Measurements from ENCODE around the gene PIK3AP1.

Gene PIK3AP1

GRCh38 chr10:96695975-96696634 is 24.2 kb downstream of the PIK3AP1 start:
- H3K9ac ChIP-seq (ENCODE audit: low read depth, low read length): no peak overlapping the region
- H3K36me3 ChIP-seq (ENCODE audit: control insufficient read depth, insufficient read depth, low read length): no peaks in the 10 kb centered on the region
- no peak overlapping the region for H3K4me3 ChIP-seq (ENCODE audit: low read depth, low read length)
- no peaks in the 10 kb centered on the region for H3K9me3 ChIP-seq (ENCODE audit: control insufficient read depth, insufficient read depth, low read length)
- H3K27me3 ChIP-seq (ENCODE audit: control insufficient read depth, insufficient read depth, low read length): no peaks in the 10 kb centered on the region
- H3K27ac ChIP-seq (ENCODE audit: low read depth, low read length): no peak overlapping the region
- peaks cover 5% of the 10 kb centered on the region for H3K4me1 ChIP-seq (ENCODE audit: control insufficient read depth, insufficient read depth, low read length)

GRCh38 chr10:96695366-96695765 is 24.9 kb downstream of the PIK3AP1 start:
- Histone ChIP-seq H3K9me3 (ENCODE audit: control insufficient read depth, insufficient read depth, low read length) (no peaks in the 10 kb centered on the region), H3K4me1 (ENCODE audit: control insufficient read depth, insufficient read depth, low read length) (peaks cover 10% of the 10 kb centered on the region), H3K4me3 (ENCODE audit: low read depth, low read length) (no peak overlapping the region), H3K27ac (ENCODE audit: low read depth, low read length) (no peak overlapping the region), H3K27me3 (ENCODE audit: control insufficient read depth, insufficient read depth, low read length) (no peaks in the 10 kb centered on the region), H3K36me3 (ENCODE audit: control insufficient read depth, insufficient read depth, low read length) (no peaks in the 10 kb centered on the region), H3K9ac (ENCODE audit: low read depth, low read length) (no peak overlapping the region)

GRCh38 chr10:96693431-96693830 is 26.9 kb downstream of the PIK3AP1 start:
- H3K9me3 ChIP-seq (ENCODE audit: control insufficient read depth, insufficient read depth, low read length): no peaks in the 10 kb centered on the region
- peaks cover 10% of the 10 kb centered on the region for H3K4me1 ChIP-seq (ENCODE audit: control insufficient read depth, insufficient read depth, low read length)
- no peak overlapping the region for H3K4me3 ChIP-seq (ENCODE audit: low read depth, low read length)
- no peak overlapping the region for H3K9ac ChIP-seq (ENCODE audit: low read depth, low read length)
- H3K36me3 ChIP-seq (ENCODE audit: control insufficient read depth, insufficient read depth, low read length): no peaks in the 10 kb centered on the region
- H3K27me3 ChIP-seq (ENCODE audit: control insufficient read depth, insufficient read depth, low read length): no peaks in the 10 kb centered on the region
- H3K27ac ChIP-seq (ENCODE audit: low read depth, low read length): no peak overlapping the region

GRCh38 chr10:96692427-96692826 is 27.9 kb downstream of the PIK3AP1 start:
- no peaks in the 10 kb centered on the region for H3K27me3 ChIP-seq (ENCODE audit: control insufficient read depth, insufficient read depth, low read length)
- no peaks in the 10 kb centered on the region for H3K36me3 ChIP-seq (ENCODE audit: control insufficient read depth, insufficient read depth, low read length)
- H3K4me1 ChIP-seq (ENCODE audit: control insufficient read depth, insufficient read depth, low read length): peaks cover 10% of the 10 kb centered on the region
- H3K4me3 ChIP-seq (ENCODE audit: low read depth, low read length): no peak overlapping the region
- no peaks in the 10 kb centered on the region for H3K9me3 ChIP-seq (ENCODE audit: control insufficient read depth, insufficient read depth, low read length)
- H3K27ac ChIP-seq (ENCODE audit: low read depth, low read length): no peak overlapping the region
- H3K9ac ChIP-seq (ENCODE audit: low read depth, low read length): no peak overlapping the region

GRCh38 chr10:96691761-96692160 is 28.6 kb downstream of the PIK3AP1 start:
- peaks cover 10% of the 10 kb centered on the region for H3K4me1 ChIP-seq (ENCODE audit: control insufficient read depth, insufficient read depth, low read length)
- H3K27me3 ChIP-seq (ENCODE audit: control insufficient read depth, insufficient read depth, low read length): no peaks in the 10 kb centered on the region
- no peak overlapping the region for H3K4me3 ChIP-seq (ENCODE audit: low read depth, low read length)
- H3K27ac ChIP-seq (ENCODE audit: low read depth, low read length): no peak overlapping the region
- H3K9ac ChIP-seq (ENCODE audit: low read depth, low read length): no peak overlapping the region
- no peaks in the 10 kb centered on the region for H3K9me3 ChIP-seq (ENCODE audit: control insufficient read depth, insufficient read depth, low read length)
- no peaks in the 10 kb centered on the region for H3K36me3 ChIP-seq (ENCODE audit: control insufficient read depth, insufficient read depth, low read length)

- H3K36me3 ChIP-seq (ENCODE audit: control insufficient read depth, insufficient read depth, low read length): no peaks in the 10 kb centered on the region
- no peak overlapping the region for H3K27ac ChIP-seq (ENCODE audit: low read depth, low read length)
- H3K4me3 ChIP-seq (ENCODE audit: low read depth, low read length): no peak overlapping the region
- H3K27me3 ChIP-seq (ENCODE audit: control insufficient read depth, insufficient read depth, low read length): no peaks in the 10 kb centered on the region
- H3K9me3 ChIP-seq (ENCODE audit: control insufficient read depth, insufficient read depth, low read length): no peaks in the 10 kb centered on the region
- H3K9ac ChIP-seq (ENCODE audit: low read depth, low read length): no peak overlapping the region
- peaks cover 10% of the 10 kb centered on the region for H3K4me1 ChIP-seq (ENCODE audit: control insufficient read depth, insufficient read depth, low read length)
Observed at GRCh38 chr10:96690755-96691730, 29.3 kb downstream of the PIK3AP1 start.

GRCh38 chr10:96688789-96689188 is 31.5 kb downstream of the PIK3AP1 start:
- Histone ChIP-seq H3K4me1 (ENCODE audit: control insufficient read depth, insufficient read depth, low read length) (peaks cover 10% of the 10 kb centered on the region), H3K9ac (ENCODE audit: low read depth, low read length) (no peak overlapping the region), H3K36me3 (ENCODE audit: control insufficient read depth, insufficient read depth, low read length) (no peaks in the 10 kb centered on the region), H3K27ac (ENCODE audit: low read depth, low read length) (no peak overlapping the region), H3K27me3 (ENCODE audit: control insufficient read depth, insufficient read depth, low read length) (no peaks in the 10 kb centered on the region), H3K4me3 (ENCODE audit: low read depth, low read length) (no peak overlapping the region), H3K9me3 (ENCODE audit: control insufficient read depth, insufficient read depth, low read length) (no peaks in the 10 kb centered on the region)

GRCh38 chr10:96687317-96688012 is 32.8 kb downstream of the PIK3AP1 start:
- Histone ChIP-seq H3K9me3 (ENCODE audit: control insufficient read depth, insufficient read depth, low read length) (no peaks in the 10 kb centered on the region), H3K27ac (ENCODE audit: low read depth, low read length) (no peak overlapping the region), H3K27me3 (ENCODE audit: control insufficient read depth, insufficient read depth, low read length) (no peaks in the 10 kb centered on the region), H3K9ac (ENCODE audit: low read depth, low read length) (no peak overlapping the region), H3K4me3 (ENCODE audit: low read depth, low read length) (no peak overlapping the region), H3K4me1 (ENCODE audit: control insufficient read depth, insufficient read depth, low read length) (peaks cover 10% of the 10 kb centered on the region), H3K36me3 (ENCODE audit: control insufficient read depth, insufficient read depth, low read length) (no peaks in the 10 kb centered on the region)

GRCh38 chr10:96686514-96686913 is 33.8 kb downstream of the PIK3AP1 start:
- H3K9ac ChIP-seq (ENCODE audit: low read depth, low read length): no peak overlapping the region
- no peak overlapping the region for H3K4me3 ChIP-seq (ENCODE audit: low read depth, low read length)
- no peaks in the 10 kb centered on the region for H3K36me3 ChIP-seq (ENCODE audit: control insufficient read depth, insufficient read depth, low read length)
- peaks cover 9% of the 10 kb centered on the region for H3K4me1 ChIP-seq (ENCODE audit: control insufficient read depth, insufficient read depth, low read length)
- no peak overlapping the region for H3K27ac ChIP-seq (ENCODE audit: low read depth, low read length)
- H3K9me3 ChIP-seq (ENCODE audit: control insufficient read depth, insufficient read depth, low read length): no peaks in the 10 kb centered on the region
- H3K27me3 ChIP-seq (ENCODE audit: control insufficient read depth, insufficient read depth, low read length): no peaks in the 10 kb centered on the region

GRCh38 chr10:96685306-96685705 is 35.0 kb downstream of the PIK3AP1 start:
- no peak overlapping the region for H3K27ac ChIP-seq (ENCODE audit: low read depth, low read length)
- no peaks in the 10 kb centered on the region for H3K9me3 ChIP-seq (ENCODE audit: control insufficient read depth, insufficient read depth, low read length)
- no peaks in the 10 kb centered on the region for H3K27me3 ChIP-seq (ENCODE audit: control insufficient read depth, insufficient read depth, low read length)
- H3K4me1 ChIP-seq (ENCODE audit: control insufficient read depth, insufficient read depth, low read length): no peaks in the 10 kb centered on the region
- no peak overlapping the region for H3K4me3 ChIP-seq (ENCODE audit: low read depth, low read length)
- no peak overlapping the region for H3K9ac ChIP-seq (ENCODE audit: low read depth, low read length)
- no peaks in the 10 kb centered on the region for H3K36me3 ChIP-seq (ENCODE audit: control insufficient read depth, insufficient read depth, low read length)

- H3K9me3 ChIP-seq (ENCODE audit: control insufficient read depth, insufficient read depth, low read length): no peaks in the 10 kb centered on the region
- H3K36me3 ChIP-seq (ENCODE audit: control insufficient read depth, insufficient read depth, low read length): no peaks in the 10 kb centered on the region
- no peak overlapping the region for H3K4me3 ChIP-seq (ENCODE audit: low read depth, low read length)
- no peaks in the 10 kb centered on the region for H3K4me1 ChIP-seq (ENCODE audit: control insufficient read depth, insufficient read depth, low read length)
- no peak overlapping the region for H3K27ac ChIP-seq (ENCODE audit: low read depth, low read length)
- no peak overlapping the region for H3K9ac ChIP-seq (ENCODE audit: low read depth, low read length)
- no peaks in the 10 kb centered on the region for H3K27me3 ChIP-seq (ENCODE audit: control insufficient read depth, insufficient read depth, low read length)
Observed at GRCh38 chr10:96684826-96685225, 35.5 kb downstream of the PIK3AP1 start.

All from HUES48 (cell line).